HAP-1 (cell line): ENCODE results near the gene NUPR2.
"Not testable (repeated sequence)": the region's sequence is repeated elsewhere in the genome, so short reads cannot be mapped to it uniquely, and the experiment has no call there.

Experiments
- DNase-seq, 2 experiments: peaks; one replicate each; pipeline ENCODE4 v3.0.0-alpha.2; 2016 to 2020; ENCODE audit warnings: low spot score in 2 of 2
- H3K27me3 ChIP-seq: fragments of 250-450 bp; sonication (Bioruptor Pico); 2 replicates; pipeline ENCODE4 v1.5.1; 2020; ENCODE audit warnings: low read depth, mild to moderate bottlenecking, moderate library complexity
- H3K36me3 ChIP-seq: fragments of 250-450 bp; sonication (Bioruptor Pico); replicated peaks from 2 replicates; pipeline ENCODE4 v1.5.1; 2020; ENCODE audit warnings: mild to moderate bottlenecking
- H3K4me1 ChIP-seq: fragments of 250-450 bp; sonication (Bioruptor Pico); 2 replicates; pipeline ENCODE4 v1.5.1; 2020; ENCODE audit warnings: mild to moderate bottlenecking
- H3K4me3 ChIP-seq: fragments of 250-450 bp; sonication (Bioruptor Pico); 2 replicates; pipeline ENCODE4 v1.5.1; 2020; ENCODE audit warnings: mild to moderate bottlenecking, moderate library complexity
- H3K9me3 ChIP-seq: fragments of 250-450 bp; sonication (Bioruptor Pico); 2 replicates; pipeline ENCODE4 v1.5.1; 2020; ENCODE audit warnings: mild to moderate bottlenecking, moderate library complexity
- in situ Hi-C: fragments of 300-500 bp; cut with MboI; formaldehyde crosslinking; loops from 3 replicates; pipeline ENCODE4 v1.14.3; 2020; ENCODE audit warnings: low sequenced_read_pairs, inconsistent platforms, mixed read lengths

NUPR2 gene

DNA sequence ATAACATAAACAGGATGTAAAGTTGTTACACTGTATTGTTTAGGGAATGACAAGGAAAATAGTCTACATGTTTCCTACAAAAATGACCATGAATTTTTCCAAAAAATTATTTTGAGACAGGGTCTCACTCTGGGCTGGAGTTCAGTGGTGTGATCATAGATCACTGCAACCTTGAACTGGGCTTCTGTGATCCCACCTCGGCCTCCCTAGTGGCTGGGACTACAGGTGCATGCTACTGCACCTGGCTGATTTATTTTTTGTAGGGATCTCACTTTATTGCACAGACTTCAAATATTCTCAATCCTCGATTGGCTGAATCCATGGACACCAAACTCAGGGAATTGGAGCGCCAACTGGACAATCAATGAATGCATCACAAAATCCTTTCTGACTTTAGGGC is 16.6 kb downstream of the NUPR2 start:
- no peak for DNase-seq
- Histone ChIP-seq H3K9me3 (no peaks in the 10 kb centered on the region), H3K4me1 (no peaks in the 10 kb centered on the region), H3K27me3 (no peaks in the 10 kb centered on the region), H3K4me3 (no peak overlapping the region), H3K36me3 (peaks cover 54% of the 10 kb centered on the region)
- in situ Hi-C loops, result loop anchor here (10.0 kb wide), 1 partner anchor 735 kb away; the partner anchor contains the start of gene LANCL2

DNA sequence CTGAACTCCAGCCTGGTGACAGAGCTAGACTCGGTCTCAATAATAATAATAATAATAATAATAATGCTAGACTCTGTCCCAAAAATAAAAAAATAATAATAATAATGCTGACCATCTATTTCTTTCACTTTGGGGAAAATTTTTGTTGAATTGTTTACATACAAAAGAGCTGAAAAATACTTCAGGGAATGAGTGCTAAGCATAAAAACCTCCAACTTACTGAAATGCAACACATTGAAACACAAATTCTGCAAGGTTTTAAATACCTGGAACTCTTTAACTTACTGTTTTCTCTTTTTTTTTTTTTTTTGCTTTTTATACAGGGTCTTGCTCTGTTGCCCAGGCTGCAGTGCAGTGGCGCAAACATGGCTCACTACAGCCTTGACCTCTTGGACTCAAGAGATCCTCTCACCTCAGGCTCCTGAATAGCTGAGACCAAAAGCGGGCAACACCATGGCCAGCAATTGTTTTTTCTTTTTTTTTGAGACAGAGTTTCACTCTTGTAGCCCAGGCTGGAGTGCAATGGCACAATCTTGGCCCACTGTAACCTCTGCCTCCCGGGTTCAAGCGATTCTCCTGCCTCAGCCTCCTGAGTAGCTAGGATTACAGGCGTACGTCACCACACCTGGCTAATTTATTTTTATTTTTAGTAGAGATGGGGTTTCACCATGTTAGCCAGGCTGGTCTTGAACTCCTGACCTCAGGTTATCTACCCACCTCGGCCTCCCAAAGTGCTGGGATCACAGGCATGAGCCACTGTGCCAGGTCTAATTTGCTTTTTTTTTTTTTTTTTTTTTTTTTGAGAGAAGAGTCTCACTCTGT is 17.8 kb downstream of the NUPR2 start:
- in situ Hi-C loops, DNase-seq, H3K4me1 ChIP-seq, H3K4me3 ChIP-seq, H3K9me3 ChIP-seq, H3K27me3 ChIP-seq: not testable (repeated sequence)
- peaks cover 44% of the 10 kb centered on the region for H3K36me3 ChIP-seq

- no peaks in the 10 kb centered on the region for H3K9me3 ChIP-seq
- H3K4me3 ChIP-seq, result no peak overlapping the region
- no peak for DNase-seq
- peaks cover 37% of the 10 kb centered on the region for H3K36me3 ChIP-seq
- in situ Hi-C loops, result no loop called here
- H3K27me3 ChIP-seq, result no peaks in the 10 kb centered on the region
- H3K4me1 ChIP-seq, result no peaks in the 10 kb centered on the region
These were observed 18.5 kb downstream of the NUPR2 start for GRCh38 chr7:56097700-56098099.

DNA sequence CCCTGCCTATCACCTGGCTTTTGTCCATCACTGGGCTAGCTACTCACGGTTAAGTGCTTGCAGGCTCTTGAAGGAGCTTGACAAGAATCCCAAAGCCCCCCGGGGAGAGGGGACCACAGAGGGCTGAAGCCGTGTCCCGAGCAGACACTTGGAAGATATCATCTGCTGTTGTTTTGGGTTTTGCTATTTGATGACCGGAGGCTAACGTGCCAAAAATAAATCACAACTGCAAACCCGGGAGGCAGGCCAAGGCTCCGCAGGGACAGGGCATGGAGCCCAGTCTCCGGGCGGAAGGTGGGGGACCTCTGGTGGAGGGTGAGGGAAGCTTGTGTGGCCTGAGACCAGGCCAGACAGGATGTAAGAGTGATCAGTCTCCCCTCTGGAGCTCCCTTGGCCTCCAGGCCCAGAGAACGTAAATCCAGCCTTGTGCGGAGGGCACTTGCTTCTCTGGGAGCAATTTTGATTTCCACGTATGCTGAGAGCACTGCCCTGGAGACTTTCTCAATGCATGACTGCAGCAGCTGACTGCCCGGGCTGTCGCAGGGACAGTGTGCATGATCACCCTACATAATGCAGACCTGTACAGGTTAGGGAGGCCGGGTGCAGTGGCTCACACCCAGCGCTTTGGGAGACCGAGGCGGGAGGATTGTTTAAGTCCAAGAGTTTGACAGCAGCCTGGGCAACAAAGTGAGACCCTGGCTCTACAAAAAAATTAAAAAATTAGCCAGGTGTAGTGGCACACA is 23.3 kb downstream of the NUPR2 start, which contains the start of gene PHKG1:
TSS of gene PHKG1 (minus strand) at position 164 of the 743 bp plus-strand sequence. CDS start 4,011 bp downstream, outside the sequence.
- H3K4me3 ChIP-seq, result no peak within 1 kb of the TSS
- no peaks in the 10 kb centered on the region for H3K27me3 ChIP-seq
- no peaks in the 10 kb centered on the region for H3K9me3 ChIP-seq
- no peaks in the 10 kb centered on the region for H3K36me3 ChIP-seq
- in situ Hi-C loops, result no loop called here
- DNase-seq, result peak in 1 of 2 experiments; percentile 50
- no peaks in the 10 kb centered on the region for H3K4me1 ChIP-seq

GRCh38 chr7:56092388-56092787 is 23.8 kb downstream of the NUPR2 start:
- H3K27me3 ChIP-seq, H3K4me1 ChIP-seq, DNase-seq, H3K4me3 ChIP-seq, H3K9me3 ChIP-seq, H3K36me3 ChIP-seq, in situ Hi-C loops: not testable (repeated sequence)

- H3K27me3 ChIP-seq, result no peaks in the 10 kb centered on the region
- no peaks in the 10 kb centered on the region for H3K36me3 ChIP-seq
- no peaks in the 10 kb centered on the region for H3K4me1 ChIP-seq
- H3K9me3 ChIP-seq, result no peaks in the 10 kb centered on the region
- in situ Hi-C loops, result no loop called here
- no peak for DNase-seq
- no peak overlapping the region for H3K4me3 ChIP-seq
These were observed 24.6 kb downstream of the NUPR2 start for GRCh38 chr7:56091591-56091990.

DNA sequence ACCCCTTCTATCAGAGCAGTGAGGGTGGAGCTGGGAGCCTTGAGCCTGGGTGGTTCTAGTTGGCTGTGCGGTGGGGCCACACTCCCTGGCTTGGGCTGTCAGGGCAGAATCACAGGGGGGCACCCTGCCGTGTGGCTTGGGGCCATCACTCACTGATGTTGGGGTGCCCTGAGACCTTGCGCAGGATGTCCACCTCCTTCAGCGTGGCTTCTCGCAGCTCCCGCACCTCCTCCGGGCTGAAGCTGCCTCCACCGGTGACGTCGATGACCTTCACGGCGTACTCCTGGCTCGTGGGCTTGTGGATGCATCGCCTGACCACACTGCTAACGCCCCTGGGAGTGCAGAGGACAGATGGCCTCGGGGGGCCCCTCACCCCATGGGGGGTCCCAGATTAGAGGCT is 28.8 kb downstream of the NUPR2 start:
- no peak overlapping the region for H3K4me3 ChIP-seq
- in situ Hi-C loops, result no loop called here
- no peaks in the 10 kb centered on the region for H3K9me3 ChIP-seq
- DNase-seq, result no peak
- H3K27me3 ChIP-seq, result no peaks in the 10 kb centered on the region
- H3K4me1 ChIP-seq, result no peaks in the 10 kb centered on the region
- H3K36me3 ChIP-seq, result no peaks in the 10 kb centered on the region

- H3K27me3 ChIP-seq, result no peaks in the 10 kb centered on the region
- no peaks in the 10 kb centered on the region for H3K9me3 ChIP-seq
- no peak for DNase-seq
- in situ Hi-C loops, result no loop called here
- no peaks in the 10 kb centered on the region for H3K4me1 ChIP-seq
- no peaks in the 10 kb centered on the region; the same call in 1 of the 2 replicates for H3K36me3 ChIP-seq
- no peak overlapping the region for H3K4me3 ChIP-seq
These were observed 29.5 kb downstream of the NUPR2 start for GRCh38 chr7:56086761-56087160.

- Histone ChIP-seq H3K4me1 (no peaks in the 10 kb centered on the region), H3K27me3 (no peaks in the 10 kb centered on the region), H3K36me3 (peaks cover 15% of the 10 kb centered on the region), H3K9me3 (no peaks in the 10 kb centered on the region), H3K4me3 (no peak overlapping the region)
- no peak for DNase-seq
- in situ Hi-C loops, result no loop called here
These were observed 32.9 kb downstream of the NUPR2 start for GRCh38 chr7:56083150-56083785.

- no peak overlapping the region for H3K4me3 ChIP-seq
- in situ Hi-C loops, result no loop called here
- H3K4me1 ChIP-seq, result no peaks in the 10 kb centered on the region
- H3K9me3 ChIP-seq, result no peaks in the 10 kb centered on the region
- H3K27me3 ChIP-seq, result no peaks in the 10 kb centered on the region
- peaks cover 18% of the 10 kb centered on the region for H3K36me3 ChIP-seq
- no peak for DNase-seq
These were observed 34.4 kb downstream of the NUPR2 start for GRCh38 chr7:56081626-56082340.

- H3K4me3 ChIP-seq, H3K27me3 ChIP-seq, H3K9me3 ChIP-seq, DNase-seq, in situ Hi-C loops, H3K4me1 ChIP-seq: not testable (repeated sequence)
- peaks cover 18% of the 10 kb centered on the region for H3K36me3 ChIP-seq
These were observed 35.3 kb downstream of the NUPR2 start for GRCh38 chr7:56080726-56081435.

DNA sequence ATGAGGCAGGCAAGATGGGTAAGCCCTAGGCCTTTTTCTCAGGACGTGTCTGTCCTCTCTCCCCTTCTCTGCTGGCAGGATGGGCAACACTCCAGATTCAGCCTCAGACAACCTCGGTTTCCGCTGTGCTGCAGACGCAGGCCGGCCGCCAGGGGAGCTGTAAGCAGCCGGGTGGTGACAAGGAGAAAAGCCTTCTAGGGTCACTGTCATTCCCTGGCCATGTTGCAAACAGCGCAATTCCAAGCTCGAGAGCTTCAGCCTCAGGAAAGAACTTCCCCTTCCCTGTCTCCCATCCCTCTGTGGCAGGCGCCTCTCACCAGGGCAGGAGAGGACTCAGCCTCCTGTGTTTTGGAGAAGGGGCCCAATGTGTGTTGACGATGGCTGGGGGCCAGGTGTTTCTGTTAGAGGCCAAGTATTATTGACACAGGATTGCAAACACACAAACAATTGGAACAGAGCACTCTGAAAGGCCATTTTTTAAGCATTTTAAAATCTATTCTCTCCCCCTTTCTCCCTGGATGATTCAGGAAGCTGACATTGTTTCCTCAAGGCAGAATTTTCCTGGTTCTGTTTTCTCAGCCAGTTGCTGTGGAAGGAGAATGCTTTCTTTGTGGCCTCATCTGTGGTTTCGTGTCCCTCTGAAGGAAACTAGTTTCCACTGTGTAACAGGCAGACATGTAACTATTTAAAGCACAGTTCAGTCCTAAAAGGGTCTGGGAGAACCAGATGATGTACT is 36.6 kb downstream of the NUPR2 start:
- H3K4me1 ChIP-seq, result no peaks in the 10 kb centered on the region
- no peak overlapping the region for H3K4me3 ChIP-seq
- no peak for DNase-seq
- no peaks in the 10 kb centered on the region for H3K27me3 ChIP-seq
- peaks cover 20% of the 10 kb centered on the region for H3K36me3 ChIP-seq
- in situ Hi-C loops, result loop anchor here (10.0 kb wide), 1 partner anchor 435 kb away; no protein-coding TSS in a partner anchor
- no peaks in the 10 kb centered on the region for H3K9me3 ChIP-seq
